Kidney (tissue), 14 donors: ENCODE measurements around the gene RAB34. TPM values are rescaled to one million over a fixed set of nuclear protein-coding genes. Genes with fewer than 3 reads are reported as not detected.
"Not testable (repeated sequence)": the region's sequence is repeated elsewhere in the genome, so short reads cannot be mapped to it uniquely, and the experiment has no call there.

Experiments used
- DNase-seq, 5 donors: peaks; one replicate each; pipeline ENCODE4 v3.0.0-alpha.2; 2013 to 2020
- FAIRE-seq: peaks from 2 replicates; lab custom pipeline; 2012; peaks lifted over from hg19 to GRCh38; lab: Jason Lieb, UNC
- H3K27ac ChIP-seq, 2 donors: one replicate each; pipeline ENCODE4 v1.7.0; 2013; ENCODE audit warnings: low read depth in 2 of 2, low read length in 2 of 2, inconsistent platforms in 1 of 2
- H3K27me3 ChIP-seq: one replicate; pipeline ENCODE4 v1.7.1; 2013; ENCODE audit warnings: low read length, inconsistent platforms; ENCODE audit not compliant: control insufficient read depth, insufficient read depth
- H3K36me3 ChIP-seq, 3 donors: one replicate each; pipeline versions ENCODE4 v1.7.0 to v1.7.1; 2013; ENCODE audit warnings: low read length in 3 of 3, control low read depth in 1 of 3, inconsistent platforms in 1 of 3; ENCODE audit not compliant: insufficient read depth in 3 of 3, control insufficient read depth in 2 of 3
- H3K4me1 ChIP-seq, 3 donors: one replicate each; pipeline versions ENCODE4 v1.7.0 to v1.7.1; 2013; ENCODE audit warnings: low read length in 3 of 3, inconsistent platforms in 1 of 3, low read depth in 1 of 3; ENCODE audit not compliant: control insufficient read depth in 2 of 3, insufficient read depth in 2 of 3
- H3K4me3 ChIP-seq, 3 donors: one replicate each; pipeline versions ENCODE4 v1.7.0 to v1.8.1; 2013; ENCODE audit warnings: low read length in 3 of 3, control low read depth in 1 of 3, inconsistent platforms in 1 of 3
- H3K9ac ChIP-seq, 3 donors: one replicate each; pipeline versions ENCODE4 v1.7.0 to v1.7.1; 2013; ENCODE audit warnings: low read length in 3 of 3, control low read depth in 1 of 3, inconsistent platforms in 1 of 3
- H3K9me3 ChIP-seq, 3 donors: one replicate each; pipeline versions ENCODE4 v1.7.0 to v1.7.1; 2013; ENCODE audit warnings: low read length in 3 of 3, control low read depth in 1 of 3, inconsistent platforms in 1 of 3; ENCODE audit not compliant: control insufficient read depth in 2 of 3, insufficient read depth in 1 of 3
- CTCF ChIP-seq: IDR thresholded peaks from 3 replicates; pipeline ENCODE4 v1.5.1; 2012; ENCODE audit warnings: mild to moderate bottlenecking, moderate library complexity, borderline replicate concordance; ENCODE audit not compliant: insufficient read depth; ENCODE audit errors: extremely low read depth
- intact Hi-C: fragments of 100-400 bp; cut with DNase I; formaldehyde crosslinking; loops from one replicate; pipeline ENCODE4 v1.11.1; 2022
- polyA plus RNA-seq: library from polyadenylated mRNA; stranded (reverse); fragments of 350-450 nt; fragmentation: Illumina TruSeq; extraction: RNeasy Lipid Tissue Mini Kit (QIAGEN cat#74804); gene quantifications from one replicate; pipeline ENCODE4 v1.2.3, GENCODE V29; 2014; ENCODE audit warnings: low read depth, low replicate concordance; ENCODE audit not compliant: insufficient read depth
- total RNA-seq: library from RNA; stranded (reverse); fragmentation: NEBNext Ultra II Directional; extraction: Animal tissue kit (Norgen Biotek cat#: 25700); gene quantifications from one replicate; pipeline ENCODE4 v1.2.1, GENCODE V29; 2021
- donor health status: control.
- donor health status: control.
- donor health status: control.
- donor health status: control.
- donor health status: control.
- donor health status: DM: yes; HTN: yes; CAD: no.
- donor health status: Normal renal cell carcinoma (clear cell type).

Gene RAB34
- total and polyA plus RNA-seq, 2 donors from 2014 or later: 119 to 128 TPM

DNA sequence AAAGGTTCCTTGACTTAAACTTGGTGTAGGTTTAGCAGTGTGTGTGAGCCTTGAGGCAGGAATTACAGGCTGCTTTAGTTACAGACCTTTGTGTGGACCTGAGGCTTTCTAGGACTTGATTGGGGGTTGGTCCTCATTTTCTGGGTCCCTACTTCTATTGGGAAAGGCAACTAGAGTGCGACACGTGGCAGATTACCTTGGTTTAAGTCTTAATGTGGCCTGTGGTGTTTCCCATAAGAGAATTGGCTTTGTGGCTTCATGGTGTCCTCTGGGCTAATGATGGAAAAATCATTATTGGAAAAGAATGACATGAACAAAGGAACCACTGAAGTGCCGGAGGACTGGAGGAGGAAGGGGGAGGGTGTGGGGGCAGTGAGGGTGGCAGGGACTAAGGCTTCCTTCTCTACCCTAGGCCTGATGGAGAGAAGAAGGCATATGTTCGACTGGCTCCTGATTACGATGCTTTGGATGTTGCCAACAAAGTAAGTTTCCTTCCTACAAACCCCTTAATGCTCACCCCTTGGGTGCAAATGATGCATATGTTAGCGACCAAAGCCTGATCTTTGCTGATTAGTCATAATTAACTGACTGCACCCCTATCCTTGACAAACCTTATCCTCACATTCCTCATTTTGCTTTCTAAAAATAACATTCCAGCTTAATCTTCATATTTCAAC is 5.6 kb upstream of the RAB34 start:
- Histone ChIP-seq H3K4me1 (peaks cover 2 to 38% (median 11%) of the 10 kb centered on the region in 3 donors), H3K27ac (no peak overlapping the region), H3K36me3 (peaks cover 8 to 23% (median 16%) of the 10 kb centered on the region in 3 donors), H3K4me3 (no peak overlapping the region), H3K9ac (no peak overlapping the region), H3K9me3 (no peaks in the 10 kb centered on the region), H3K27me3 (no peaks in the 10 kb centered on the region)
- no peak for TF ChIP-seq CTCF
- intact Hi-C loops: no loop called here
- DNase-seq (no peak), FAIRE-seq (no peak)

DNA sequence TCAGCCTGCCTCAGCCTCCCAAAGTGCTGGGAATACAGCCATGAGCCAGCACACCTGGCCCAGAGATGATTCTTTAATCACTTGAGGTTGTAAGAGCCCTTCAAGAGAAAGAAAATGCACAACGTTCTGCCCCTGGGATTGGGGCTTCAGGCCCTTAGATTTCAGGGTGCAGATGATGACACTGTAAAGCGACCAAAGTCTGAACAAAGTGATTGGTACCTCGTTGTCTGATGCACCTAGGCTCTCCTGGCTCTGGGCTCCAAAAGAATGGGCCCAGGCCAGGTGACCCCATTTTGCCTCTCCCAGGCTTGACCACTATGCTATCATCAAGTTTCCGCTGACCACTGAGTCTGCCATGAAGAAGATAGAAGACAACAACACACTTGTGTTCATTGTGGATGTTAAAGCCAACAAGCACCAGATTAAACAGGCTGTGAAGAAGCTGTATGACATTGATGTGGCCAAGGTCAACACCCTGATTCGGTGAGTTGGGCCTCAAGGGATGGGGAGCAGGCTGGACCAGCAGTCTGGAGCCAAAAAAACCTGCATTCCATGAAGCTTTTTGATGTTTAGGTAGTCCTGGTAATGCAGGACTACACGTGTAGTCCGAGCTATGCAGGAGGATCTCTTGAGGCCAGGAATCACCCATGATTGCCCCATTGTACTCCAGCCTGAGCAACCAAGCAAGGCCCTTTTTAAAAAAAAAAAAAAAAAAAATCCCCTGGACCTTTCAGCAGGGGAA is 4.9 kb upstream of the RAB34 start:
- H3K27ac ChIP-seq: no peak overlapping the region

GRCh38 chr17:28720997-28721329 is 3.3 kb upstream of the RAB34 start:
- Histone ChIP-seq H3K9ac (peak overlapping the region in 2 of 3 donors; percentile 35 to 95), H3K4me3 (peak overlapping the region; percentile 92 to 99 (median 96)), H3K4me1 (peaks cover 6 to 44% (median 18%) of the 10 kb centered on the region in 3 donors), H3K36me3 (peaks cover 8 to 23% (median 16%) of the 10 kb centered on the region in 3 donors)
- FAIRE-seq, H3K9me3 ChIP-seq, H3K27ac ChIP-seq, intact Hi-C loops, H3K27me3 ChIP-seq: not testable (repeated sequence)
- peak in 1 of 5 donors; percentile 66 for DNase-seq

More for the DNA sequence above, 4.9 kb upstream of the RAB34 start:
- H3K36me3 ChIP-seq: peaks cover 8 to 23% (median 16%) of the 10 kb centered on the region in 3 donors
- FAIRE-seq (no peak), DNase-seq (no peak)
- no peak for TF ChIP-seq CTCF
- intact Hi-C loops: no loop called here
- no peak overlapping the region for H3K9ac ChIP-seq
- H3K4me3 ChIP-seq: no peak overlapping the region
- H3K27me3 ChIP-seq: no peaks in the 10 kb centered on the region
- H3K9me3 ChIP-seq: no peaks in the 10 kb centered on the region
- peaks cover 2 to 37% (median 11%) of the 10 kb centered on the region in 3 donors for H3K4me1 ChIP-seq

- Histone ChIP-seq H3K4me3 (peak overlapping the region; percentile 92 to 99 (median 96)), H3K4me1 (peaks cover 6 to 43% (median 18%) of the 10 kb centered on the region in 3 donors), H3K36me3 (peaks cover 8 to 27% (median 16%) of the 10 kb centered on the region in 3 donors), H3K27ac (peak overlapping the region; percentile 92 to 93), H3K27me3 (no peaks in the 10 kb centered on the region), H3K9me3 (no peaks in the 10 kb centered on the region), H3K9ac (peak overlapping the region; percentile 87 to 95 (median 87))
- DNase-seq (no peak), FAIRE-seq (no peak)
- intact Hi-C loops: no loop called here
- TF ChIP-seq CTCF: no peak
Measured at GRCh38 chr17:28720247-28720996, 2.8 kb upstream of the RAB34 start.
